ENCODE measurements around the gene DPF1. TPM values are rescaled to one million over a fixed set of nuclear protein-coding genes. Genes with fewer than 3 reads are reported as not detected.
A peak's percentile ranks its signal among the peaks of the same experiment; 100 is the strongest.
"Not testable (repeated sequence)": the region's sequence is repeated elsewhere in the genome, so short reads cannot be mapped to it uniquely, and the experiment has no call there.

DPF1 gene
- total RNA-seq, 1 donor from 2014 or later: 12.6 TPM

DNA sequence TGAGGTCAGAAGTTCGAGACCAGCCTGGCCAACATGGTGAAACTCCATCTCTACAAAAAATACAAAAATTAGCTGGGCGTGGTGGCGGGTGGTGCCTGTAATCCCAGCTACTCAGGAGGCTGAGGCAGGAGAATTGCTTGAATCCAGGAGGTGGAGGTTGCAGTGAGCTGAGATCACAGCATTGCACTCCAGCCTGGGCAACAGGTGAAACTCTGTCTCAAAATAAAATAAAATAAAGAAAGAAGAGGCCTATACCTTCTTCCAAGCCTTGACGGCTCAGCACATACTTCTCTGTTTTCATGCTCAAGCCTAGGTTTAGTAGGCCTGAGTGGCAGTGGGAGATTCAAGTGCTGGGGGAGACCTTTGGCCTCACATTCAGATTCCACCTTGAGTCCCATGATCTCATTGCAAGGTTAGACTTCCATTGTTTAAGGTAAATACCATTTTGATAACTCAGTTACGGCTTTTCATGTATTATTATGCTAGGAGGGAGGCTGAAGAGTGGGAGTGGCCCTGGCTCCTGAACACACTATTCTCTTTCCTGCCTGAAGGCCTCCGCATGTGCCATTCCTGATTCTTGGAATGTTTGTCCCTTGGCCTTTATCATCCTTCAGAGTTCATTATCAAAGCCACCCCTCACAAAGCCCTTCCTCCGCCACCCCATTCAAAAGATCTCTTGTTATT lies 38.7 kb upstream of the DPF1 start:
- Mint-ChIP-seq H3K27ac (peak overlapping the region; percentile 78), H3K27me3 (peaks cover 9% of the 10 kb centered on the region), H3K4me1 (ENCODE audit: unreplicated experiment) (peaks cover 30% of the 10 kb centered on the region), H3K36me3 (no peaks in the 10 kb centered on the region), H3K4me3 (peak overlapping the region; percentile 59), H3K9me3 (no peaks in the 10 kb centered on the region)
- TF ChIP-seq, protein P1, sequence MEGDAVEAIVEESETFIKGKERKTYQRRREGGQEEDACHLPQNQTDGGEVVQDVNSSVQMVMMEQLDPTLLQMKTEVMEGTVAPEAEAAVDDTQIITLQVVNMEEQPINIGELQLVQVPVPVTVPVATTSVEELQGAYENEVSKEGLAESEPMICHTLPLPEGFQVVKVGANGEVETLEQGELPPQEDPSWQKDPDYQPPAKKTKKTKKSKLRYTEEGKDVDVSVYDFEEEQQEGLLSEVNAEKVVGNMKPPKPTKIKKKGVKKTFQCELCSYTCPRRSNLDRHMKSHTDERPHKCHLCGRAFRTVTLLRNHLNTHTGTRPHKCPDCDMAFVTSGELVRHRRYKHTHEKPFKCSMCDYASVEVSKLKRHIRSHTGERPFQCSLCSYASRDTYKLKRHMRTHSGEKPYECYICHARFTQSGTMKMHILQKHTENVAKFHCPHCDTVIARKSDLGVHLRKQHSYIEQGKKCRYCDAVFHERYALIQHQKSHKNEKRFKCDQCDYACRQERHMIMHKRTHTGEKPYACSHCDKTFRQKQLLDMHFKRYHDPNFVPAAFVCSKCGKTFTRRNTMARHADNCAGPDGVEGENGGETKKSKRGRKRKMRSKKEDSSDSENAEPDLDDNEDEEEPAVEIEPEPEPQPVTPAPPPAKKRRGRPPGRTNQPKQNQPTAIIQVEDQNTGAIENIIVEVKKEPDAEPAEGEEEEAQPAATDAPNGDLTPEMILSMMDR (conservative IDR thresholded peaks at IDR 0.05): no peak
- DNase-seq (ENCODE audit: extremely low spot score, unreplicated experiment): no peak

DNA sequence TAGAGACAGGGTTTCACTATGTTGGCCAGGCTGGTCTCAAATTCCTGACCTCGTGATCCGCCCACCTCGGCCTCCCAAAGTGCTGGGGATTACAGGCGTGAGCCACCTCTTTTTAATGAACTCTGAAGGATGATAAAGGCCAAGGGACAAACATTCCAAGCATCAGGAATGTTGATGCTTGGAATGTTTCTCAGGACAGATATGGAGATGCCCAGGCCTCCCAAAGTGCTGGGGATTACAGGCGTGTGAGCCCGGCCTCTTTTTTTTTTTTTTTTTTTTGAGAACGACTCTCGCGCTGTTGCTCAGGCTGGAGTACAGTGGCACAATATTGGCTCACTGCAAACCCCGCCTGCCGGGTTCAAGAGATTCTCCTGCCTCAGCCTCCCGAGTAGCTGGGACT lies 37.9 kb upstream of the DPF1 start:
- Mint-ChIP-seq H3K4me1 (ENCODE audit: unreplicated experiment) (peaks cover 22% of the 10 kb centered on the region), H3K27me3 (peaks cover 13% of the 10 kb centered on the region)
- not testable (repeated sequence) for H3K36me3 Mint-ChIP-seq; DNase-seq (ENCODE audit: extremely low spot score, unreplicated experiment); H3K9me3 Mint-ChIP-seq; H3K27ac Mint-ChIP-seq; H3K4me3 Mint-ChIP-seq

DNA sequence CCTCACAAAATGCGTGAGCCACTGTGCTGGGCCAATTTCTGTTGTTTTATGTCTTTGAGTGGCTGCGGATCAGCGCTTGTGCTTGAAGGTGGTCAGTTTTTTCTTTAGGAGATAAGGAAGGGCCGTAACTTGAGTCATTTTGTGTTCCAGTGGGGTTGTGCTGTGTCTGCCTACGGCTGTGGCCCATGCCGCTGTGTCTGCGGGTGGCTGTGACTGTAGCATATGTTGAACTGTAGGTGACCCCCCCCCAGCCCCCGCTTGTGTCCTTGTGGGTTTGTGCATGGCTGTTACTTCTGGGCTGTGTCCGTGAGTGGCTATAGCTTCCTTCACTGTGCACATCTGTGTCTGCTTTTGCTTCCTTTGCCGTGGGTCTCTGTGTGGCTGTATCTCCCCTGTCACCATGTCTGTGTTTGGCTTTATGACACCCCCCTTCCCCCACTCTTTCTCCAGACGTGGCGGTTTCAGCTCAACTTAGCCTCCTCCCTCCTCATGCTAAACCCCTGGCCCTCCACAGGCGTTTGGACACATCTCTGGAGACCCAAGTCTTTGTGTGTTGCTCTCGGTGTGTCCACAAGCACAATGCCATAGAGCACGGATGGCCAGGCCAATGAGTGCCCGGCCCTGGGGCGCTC lies 31.5 kb upstream of the DPF1 start:
- H3K9me3 Mint-ChIP-seq: no peaks in the 10 kb centered on the region
- DNase-seq (ENCODE audit: extremely low spot score, unreplicated experiment): no peak
- H3K36me3 Mint-ChIP-seq: no peaks in the 10 kb centered on the region
- H3K27ac Mint-ChIP-seq: peak overlapping the region; percentile 74
- peaks cover 20% of the 10 kb centered on the region for H3K27me3 Mint-ChIP-seq
- H3K4me3 Mint-ChIP-seq: peak overlapping the region; percentile 81
- TF ChIP-seq, protein P1 (conservative IDR thresholded peaks at IDR 0.05): no peak
- H3K4me1 Mint-ChIP-seq (ENCODE audit: unreplicated experiment): peaks cover 28% of the 10 kb centered on the region

DNA sequence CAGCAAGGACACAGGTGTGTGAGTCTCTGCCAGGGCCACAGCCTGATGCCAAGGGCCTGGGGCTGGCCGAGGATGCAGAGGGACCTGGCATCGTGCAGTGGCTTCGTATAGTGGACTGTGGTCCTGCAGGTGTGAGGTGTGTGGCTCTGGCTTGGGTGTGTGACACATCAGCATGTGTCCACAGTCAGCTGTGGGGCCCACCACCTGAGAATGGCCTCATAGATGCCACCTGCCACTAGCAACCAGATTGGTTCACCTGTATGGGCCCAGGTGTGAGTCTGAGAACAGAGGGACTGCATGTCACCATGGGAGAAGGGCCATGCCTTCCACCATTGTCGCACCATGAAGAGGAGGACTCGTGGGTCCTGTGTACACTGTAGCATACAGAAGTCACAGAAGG lies 29.8 kb upstream of the DPF1 start:
- Mint-ChIP-seq H3K27ac (peak overlapping the region; percentile 63), H3K4me1 (ENCODE audit: unreplicated experiment) (peaks cover 30% of the 10 kb centered on the region), H3K27me3 (peaks cover 20% of the 10 kb centered on the region), H3K9me3 (no peaks in the 10 kb centered on the region), H3K4me3 (peak overlapping the region; percentile 61), H3K36me3 (no peaks in the 10 kb centered on the region)
- DNase-seq (ENCODE audit: extremely low spot score, unreplicated experiment): no peak
- TF ChIP-seq, protein P1 (conservative IDR thresholded peaks at IDR 0.05): no peak

DNA sequence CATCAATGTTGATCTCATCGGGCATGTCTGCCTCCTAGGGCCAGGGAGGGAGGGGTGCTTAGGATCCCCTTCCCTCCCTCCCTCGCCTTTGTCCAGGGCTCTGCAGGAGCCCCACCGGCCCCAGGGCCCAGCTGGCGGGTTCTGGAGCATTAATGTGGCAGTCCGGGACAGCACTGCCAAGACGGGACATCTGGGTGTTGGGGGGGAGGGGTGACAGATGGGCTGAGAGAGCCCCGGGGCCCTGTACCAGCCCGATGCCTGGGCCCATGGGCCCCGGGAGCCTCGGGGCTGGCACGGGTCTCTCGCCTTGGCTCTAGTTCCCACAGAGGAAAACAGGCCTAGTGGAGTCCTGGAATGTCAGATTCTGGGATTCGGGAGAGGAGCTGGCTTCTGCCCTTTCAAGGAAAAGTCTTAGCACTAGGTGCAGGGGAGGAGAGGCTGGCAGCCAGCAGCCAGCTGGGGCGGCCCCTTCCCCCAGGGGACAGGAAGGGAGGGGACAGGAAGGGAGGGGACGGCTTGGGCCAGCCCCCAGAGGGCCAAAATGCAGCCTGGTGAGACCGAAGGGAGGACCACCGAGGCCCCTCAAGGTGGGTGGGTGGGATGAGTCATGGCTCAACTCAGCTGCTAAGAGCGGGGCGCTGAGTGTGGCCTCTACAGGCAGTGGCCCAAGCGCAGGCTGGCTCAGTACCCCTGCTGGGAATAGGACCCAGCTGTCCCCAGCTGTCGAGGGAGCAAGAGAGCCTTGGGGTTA lies 29.1 kb upstream of the DPF1 start:
- H3K36me3 Mint-ChIP-seq: no peaks in the 10 kb centered on the region
- H3K4me3 Mint-ChIP-seq: peak overlapping the region; percentile 20
- TF ChIP-seq, protein P1 (conservative IDR thresholded peaks at IDR 0.05): no peak

DNA sequence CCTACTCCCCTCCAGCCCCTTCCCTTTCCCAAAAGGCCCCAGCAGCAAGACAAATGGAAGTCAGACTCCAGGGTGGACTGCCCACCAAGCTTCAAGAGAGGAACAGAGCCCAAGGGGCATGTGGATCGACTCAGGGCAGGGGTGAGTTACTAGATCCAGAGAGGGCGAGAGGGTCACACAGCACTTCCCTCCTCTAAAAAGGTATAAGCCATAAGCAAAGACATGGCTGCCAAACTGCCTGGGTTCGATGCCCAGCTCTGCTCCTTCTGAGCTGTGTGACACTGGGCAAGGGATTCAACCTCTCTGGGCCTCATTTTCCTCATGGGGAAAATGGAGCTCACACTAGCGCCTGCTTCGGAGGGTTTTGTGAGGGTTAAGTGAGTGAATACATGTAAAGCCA lies 28.4 kb upstream of the DPF1 start:
- Mint-ChIP-seq H3K4me3 (peak overlapping the region; percentile 20), H3K27ac (peak overlapping the region; percentile 91), H3K4me1 (ENCODE audit: unreplicated experiment) (peaks cover 30% of the 10 kb centered on the region)

More for the DNA sequence above, 29.1 kb upstream of the DPF1 start:
- no peaks in the 10 kb centered on the region for H3K9me3 Mint-ChIP-seq
- no peak for DNase-seq (ENCODE audit: extremely low spot score, unreplicated experiment)
- peak overlapping the region; percentile 91 for H3K27ac Mint-ChIP-seq
- peaks cover 19% of the 10 kb centered on the region for H3K27me3 Mint-ChIP-seq
- H3K4me1 Mint-ChIP-seq (ENCODE audit: unreplicated experiment): peaks cover 30% of the 10 kb centered on the region

More for the DNA sequence above, 28.4 kb upstream of the DPF1 start:
- Mint-ChIP-seq H3K9me3 (no peaks in the 10 kb centered on the region), H3K27me3 (peaks cover 17% of the 10 kb centered on the region), H3K36me3 (no peaks in the 10 kb centered on the region)
- TF ChIP-seq, protein P1 (conservative IDR thresholded peaks at IDR 0.05): no peak
- no peak for DNase-seq (ENCODE audit: extremely low spot score, unreplicated experiment)

Data from type B pancreatic cell (in vitro differentiated cells).